Smooth muscle cell (in vitro differentiated cells): ENCODE measurements around the gene FOXD3. TPM values are rescaled to one million over a fixed set of nuclear protein-coding genes. Genes with fewer than 3 reads are reported as not detected.

Experiments used
- DNase-seq: peaks from one replicate; lab custom pipeline; 2025; ENCODE audit not compliant: unreplicated experiment; lab: John Stamatoyannopoulos, UW
- H2AFZ ChIP-seq: fragments of 200-600 bp; sonication (generic); 2 replicates; pipeline ENCODE4 v1.6.0; 2016; ENCODE audit warnings: antibody characterized with exemption, low read depth, mild to moderate bottlenecking
- H3F3A ChIP-seq: fragments of 200-600 bp; sonication (generic); 2 replicates; pipeline ENCODE4 v1.6.0; 2017; ENCODE audit warnings: antibody characterized with exemption, low read depth
- H3K27ac ChIP-seq: fragments of 200-600 bp; sonication (generic); 2 replicates; pipeline ENCODE4 v1.5.1; 2016; ENCODE audit warnings: low read depth, mild to moderate bottlenecking
- H3K27me3 ChIP-seq: fragments of 200-600 bp; sonication (generic); 2 replicates; pipeline ENCODE4 v1.6.1; 2016; ENCODE audit warnings: low read depth, mild to moderate bottlenecking
- H3K36me3 ChIP-seq: fragments of 200-600 bp; sonication (generic); 2 replicates; pipeline ENCODE4 v1.5.1; 2016; ENCODE audit warnings: low read depth
- H3K4me1 ChIP-seq: fragments of 200-600 bp; sonication (generic); 2 replicates; pipeline ENCODE4 v1.5.1; 2016; ENCODE audit warnings: low read depth
- H3K4me2 ChIP-seq: fragments of 200-600 bp; sonication (generic); 2 replicates; pipeline ENCODE4 v1.6.0; 2016; ENCODE audit warnings: mild to moderate bottlenecking
- H3K4me3 ChIP-seq: fragments of 200-600 bp; sonication (generic); 2 replicates; pipeline ENCODE4 v1.5.1; 2016; ENCODE audit warnings: mild to moderate bottlenecking
- H3K79me2 ChIP-seq: fragments of 200-600 bp; sonication (generic); 2 replicates; pipeline ENCODE4 v1.6.0; 2016; ENCODE audit warnings: low read depth, mild to moderate bottlenecking
- H3K9ac ChIP-seq: fragments of 200-600 bp; sonication (generic); 2 replicates; pipeline ENCODE4 v1.6.0; 2016; ENCODE audit warnings: low read depth
- H3K9me3 ChIP-seq: fragments of 200-600 bp; sonication (generic); replicated peaks from 2 replicates; pipeline ENCODE4 v1.5.1; 2016; ENCODE audit warnings: low read depth
- H4K20me1 ChIP-seq: fragments of 200-600 bp; sonication (generic); 2 replicates; pipeline ENCODE4 v1.6.0; 2016; ENCODE audit warnings: low read depth
- WGBS: methylation state at CpG from one replicate; pipeline ENCODE4 v1.1.7; 2016; ENCODE audit warnings: low lambda C conversion rate; 5-methylcytosine and 5-hydroxymethylcytosine counted together
- polyA plus RNA-seq: library from polyadenylated mRNA; unstranded; fragments of >200 nt; fragmentation: Nextera tagmentation; extraction: Ambion mirVana; gene quantifications from 2 replicates; pipeline ENCODE4 v1.2.1, GENCODE V29; 2016
- total RNA-seq: library from RNA; depleted of rRNA; stranded (reverse); fragments of >200 nt; gene quantifications from 2 replicates; pipeline ENCODE4 v1.2.3, GENCODE V29; 2014
- TF ChIP-seq, protein P1 (sequence below): fragments of 200-600 bp; sonication (generic); IDR thresholded peaks from 2 replicates; pipeline ENCODE4 v1.5.1; 2017; ENCODE audit warnings: borderline replicate concordance, mild to moderate bottlenecking, antibody characterized with exemption; ENCODE audit not compliant: insufficient read depth, poor library complexity, severe bottlenecking

The FOXD3 gene
- total and polyA plus RNA-seq, 2 experiments from 2014 or later, result not detected

DNA sequence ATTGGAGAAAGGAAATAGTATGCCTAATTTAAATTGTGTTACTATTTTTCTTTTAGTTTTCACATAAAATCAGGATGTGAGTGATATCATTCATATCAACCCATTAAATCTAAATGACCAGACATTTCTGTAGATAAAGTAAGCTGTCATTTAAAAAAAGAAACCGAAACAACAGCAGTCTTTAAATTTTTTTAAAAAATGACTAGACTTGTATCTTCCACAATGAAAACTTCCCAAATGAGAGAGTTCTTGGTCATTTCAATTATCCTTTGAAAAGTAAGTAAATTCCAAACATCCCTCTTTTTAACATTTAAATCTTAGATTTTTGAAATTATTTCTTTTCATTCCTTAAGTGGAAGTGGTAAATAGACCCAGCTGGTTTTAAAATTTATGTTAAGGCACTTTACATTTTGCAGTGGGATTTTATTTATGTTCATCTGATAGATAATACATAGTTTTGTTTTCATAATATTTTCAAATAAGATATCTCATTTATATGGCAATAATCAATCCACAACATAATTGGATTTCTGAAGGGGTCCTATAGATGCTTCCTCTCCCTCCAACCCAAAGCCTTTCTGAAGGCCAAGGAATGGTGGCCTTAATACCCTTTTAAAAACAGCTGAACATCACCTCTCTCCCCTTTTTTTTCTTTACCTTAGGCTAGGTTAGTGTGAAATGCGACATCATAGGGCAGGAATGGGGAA, 3.1 kb downstream of the FOXD3 start:
- DNase-seq, result no peak
- Histone ChIP-seq H3K9ac (no peak overlapping the region), H3F3A (no peaks in the 10 kb centered on the region), H3K27ac (no peak overlapping the region), H3K79me2 (no peaks in the 10 kb centered on the region), H3K4me1 (peaks cover 16% of the 10 kb centered on the region), H3K9me3 (no peaks in the 10 kb centered on the region), H3K27me3 (peaks cover 100% of the 10 kb centered on the region), H3K4me3 (no peak overlapping the region), H2AFZ (no peak overlapping the region), H4K20me1 (no peaks in the 10 kb centered on the region), H3K4me2 (no peak overlapping the region), H3K36me3 (no peaks in the 10 kb centered on the region)
- 12% methylated on average over 2 of the region's 2 CpGs for WGBS
- TF ChIP-seq, protein P1, sequence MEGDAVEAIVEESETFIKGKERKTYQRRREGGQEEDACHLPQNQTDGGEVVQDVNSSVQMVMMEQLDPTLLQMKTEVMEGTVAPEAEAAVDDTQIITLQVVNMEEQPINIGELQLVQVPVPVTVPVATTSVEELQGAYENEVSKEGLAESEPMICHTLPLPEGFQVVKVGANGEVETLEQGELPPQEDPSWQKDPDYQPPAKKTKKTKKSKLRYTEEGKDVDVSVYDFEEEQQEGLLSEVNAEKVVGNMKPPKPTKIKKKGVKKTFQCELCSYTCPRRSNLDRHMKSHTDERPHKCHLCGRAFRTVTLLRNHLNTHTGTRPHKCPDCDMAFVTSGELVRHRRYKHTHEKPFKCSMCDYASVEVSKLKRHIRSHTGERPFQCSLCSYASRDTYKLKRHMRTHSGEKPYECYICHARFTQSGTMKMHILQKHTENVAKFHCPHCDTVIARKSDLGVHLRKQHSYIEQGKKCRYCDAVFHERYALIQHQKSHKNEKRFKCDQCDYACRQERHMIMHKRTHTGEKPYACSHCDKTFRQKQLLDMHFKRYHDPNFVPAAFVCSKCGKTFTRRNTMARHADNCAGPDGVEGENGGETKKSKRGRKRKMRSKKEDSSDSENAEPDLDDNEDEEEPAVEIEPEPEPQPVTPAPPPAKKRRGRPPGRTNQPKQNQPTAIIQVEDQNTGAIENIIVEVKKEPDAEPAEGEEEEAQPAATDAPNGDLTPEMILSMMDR, result no peak

DNA sequence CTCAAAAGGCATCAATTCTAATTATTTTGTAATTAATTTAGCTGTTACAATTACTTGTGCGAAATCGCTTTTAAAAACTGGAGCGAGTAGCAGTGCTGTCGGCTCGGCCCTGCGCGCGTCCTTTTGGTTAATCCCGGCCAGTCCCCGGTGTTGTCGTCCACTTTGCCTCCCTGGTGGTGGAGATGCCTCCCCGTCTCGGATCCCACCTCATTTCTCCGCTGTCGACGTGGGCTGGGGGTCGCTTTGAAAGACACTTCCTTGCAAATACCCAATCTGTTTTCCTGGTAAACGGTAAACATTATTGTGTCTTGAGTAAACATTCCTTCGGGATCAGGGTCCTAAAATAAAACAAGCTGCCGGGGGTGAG, 3.7 kb downstream of the FOXD3 start:
- Histone ChIP-seq H3K9ac (no peak overlapping the region), H3K9me3 (no peaks in the 10 kb centered on the region), H2AFZ (no peak overlapping the region), H3K27ac (no peak overlapping the region), H4K20me1 (no peaks in the 10 kb centered on the region), H3K4me3 (no peak overlapping the region), H3K79me2 (no peaks in the 10 kb centered on the region), H3K4me1 (peaks cover 21% of the 10 kb centered on the region), H3K27me3 (peaks cover 100% of the 10 kb centered on the region), H3K36me3 (no peaks in the 10 kb centered on the region), H3F3A (no peaks in the 10 kb centered on the region), H3K4me2 (no peak overlapping the region)
- 3% methylated on average over 20 of the region's 20 CpGs for WGBS
- no peak for DNase-seq
- TF ChIP-seq, protein P1, result no peak

DNA sequence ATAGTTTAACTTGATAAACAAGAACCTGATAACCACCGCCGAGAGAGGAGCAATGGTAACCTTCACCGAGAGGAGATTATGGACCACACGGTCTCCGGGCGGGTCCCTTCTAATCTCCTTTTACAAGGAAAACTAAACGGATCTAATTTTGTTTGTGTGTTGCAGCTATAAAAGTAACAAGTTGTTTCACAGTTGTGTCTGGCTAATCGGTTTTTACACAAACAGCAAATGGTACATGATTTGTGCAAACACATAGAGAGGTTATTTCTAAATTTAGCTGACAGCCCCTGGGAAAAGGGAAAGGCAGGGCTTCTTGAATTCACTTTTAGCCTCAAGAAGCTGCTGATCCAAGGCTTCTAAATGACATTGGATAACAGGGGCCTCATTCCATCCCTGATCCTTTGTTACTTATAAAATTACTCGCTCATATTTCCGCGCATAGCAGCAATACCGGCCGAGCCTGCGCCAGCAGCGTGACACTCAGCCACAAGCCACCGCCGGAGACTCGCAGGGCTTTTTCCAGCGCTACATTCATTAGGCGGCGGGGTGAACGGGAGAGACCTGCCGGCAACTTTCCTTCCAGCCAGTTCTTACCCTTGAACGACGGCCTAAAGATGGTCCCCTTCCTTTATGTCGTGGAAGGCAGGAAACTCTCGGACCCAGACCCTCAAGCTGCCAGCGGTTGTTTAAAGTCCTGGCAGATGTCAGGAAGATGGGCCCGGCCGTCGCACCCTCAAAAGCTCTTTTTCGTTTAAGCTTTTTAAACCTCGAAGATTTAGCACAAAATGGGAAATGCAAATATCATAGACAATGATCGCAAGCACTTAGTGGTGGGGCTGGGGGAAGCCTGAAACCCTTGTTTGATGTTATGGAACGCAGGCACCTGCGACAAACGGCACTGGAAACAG, 4.4 kb downstream of the FOXD3 start:
- no peak overlapping the region for H2AFZ ChIP-seq
- H3K27me3 ChIP-seq, result peaks cover 100% of the 10 kb centered on the region
- H4K20me1 ChIP-seq, result no peaks in the 10 kb centered on the region
- peaks cover 21% of the 10 kb centered on the region for H3K4me1 ChIP-seq
- 3% methylated on average over 37 of the region's 37 CpGs for WGBS
- H3K27ac ChIP-seq, result no peak overlapping the region
- H3K36me3 ChIP-seq, result no peaks in the 10 kb centered on the region
- H3F3A ChIP-seq, result no peaks in the 10 kb centered on the region
- no peaks in the 10 kb centered on the region for H3K79me2 ChIP-seq
- H3K4me2 ChIP-seq, result no peak overlapping the region
- no peak overlapping the region for H3K9ac ChIP-seq
- H3K9me3 ChIP-seq, result no peaks in the 10 kb centered on the region
- H3K4me3 ChIP-seq, result no peak overlapping the region
- DNase-seq, result no peak
- TF ChIP-seq, protein P1, result no peak
